HL-60 (cell line): ENCODE measurements around the gene MACIR.

Experiments used
- DNase-seq, 2 experiments: peaks; one replicate each; pipeline ENCODE4 v3.0.0-alpha.2; 2010 to 2020; ENCODE audit warnings: low read depth in 1 of 2, low spot score in 1 of 2
- H3K27ac ChIP-seq: fragments of 250-450 bp; sonication (Bioruptor Pico); replicated peaks from 2 replicates; pipeline ENCODE4 v1.5.1; 2020; ENCODE audit warnings: mild to moderate bottlenecking, moderate library complexity
- H3K27me3 ChIP-seq: fragments of 250-450 bp; sonication (Bioruptor Pico); 2 replicates; pipeline ENCODE4 v1.5.1; 2021; ENCODE audit warnings: mild to moderate bottlenecking, moderate library complexity; ENCODE audit not compliant: insufficient read depth, poor library complexity, severe bottlenecking
- H3K4me3 ChIP-seq: replicated peaks from 2 replicates; pipeline ENCODE4 v1.5.1; 2011; ENCODE audit warnings: mild to moderate bottlenecking, control low read depth, low read length; ENCODE audit not compliant: insufficient read depth
- GABPA ChIP-seq: IDR thresholded peaks from 2 replicates; pipeline ENCODE4 v1.6.1; 2012; ENCODE audit warnings: low read depth
- POLR2AphosphoS5 ChIP-seq: IDR thresholded peaks from 2 replicates; pipeline ENCODE4 v1.6.1; 2012; ENCODE audit warnings: low read depth
- REST ChIP-seq: IDR thresholded peaks from 2 replicates; pipeline ENCODE4 v1.6.1; 2012; ENCODE audit warnings: low read depth; ENCODE audit not compliant: insufficient replicate concordance
- SPI1 ChIP-seq: IDR thresholded peaks from 2 replicates; pipeline ENCODE4 v1.6.1; 2012; ENCODE audit warnings: low read depth, mild to moderate bottlenecking, borderline replicate concordance
- TF ChIP-seq, protein P1 (sequence below): IDR thresholded peaks from one replicate; pipeline ENCODE4 v1.5.1; 2011; ENCODE audit warnings: low read length, control low read depth, inconsistent platforms; ENCODE audit not compliant: insufficient read depth

Gene MACIR

GRCh38 chr5:103293719-103294118 lies 35.2 kb downstream of the MACIR start:
- Histone ChIP-seq H3K27me3 (no peaks in the 10 kb centered on the region), H3K4me3 (no peak overlapping the region), H3K27ac (no peak overlapping the region)
- TF ChIP-seq POLR2AphosphoS5 = no peak
- DNase-seq = no peak

DNA sequence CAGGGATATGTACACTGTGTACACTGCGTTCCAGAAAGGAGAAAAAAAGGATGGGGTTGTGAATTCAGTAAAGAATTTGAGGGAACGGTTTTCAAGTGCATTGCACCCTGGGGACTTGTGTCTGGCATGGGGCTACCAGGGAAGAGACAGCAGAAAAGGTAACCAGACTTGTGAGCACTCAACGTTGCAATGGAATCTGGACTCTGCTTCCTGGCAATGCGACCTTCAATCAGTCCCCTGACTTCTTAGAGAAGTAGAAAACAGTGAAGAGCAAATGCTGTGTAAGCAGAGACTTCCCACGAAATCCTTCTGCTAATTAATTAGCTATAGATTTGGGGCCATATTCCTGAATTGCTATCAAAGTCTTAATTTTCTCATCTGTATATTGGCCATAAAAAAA lies 36.3 kb downstream of the MACIR start:
- no peak for DNase-seq
- Histone ChIP-seq H3K27me3 (no peaks in the 10 kb centered on the region), H3K4me3 (no peak overlapping the region), H3K27ac (no peak overlapping the region)
- no peak for TF ChIP-seq SPI1
- TF ChIP-seq REST = no peak

DNA sequence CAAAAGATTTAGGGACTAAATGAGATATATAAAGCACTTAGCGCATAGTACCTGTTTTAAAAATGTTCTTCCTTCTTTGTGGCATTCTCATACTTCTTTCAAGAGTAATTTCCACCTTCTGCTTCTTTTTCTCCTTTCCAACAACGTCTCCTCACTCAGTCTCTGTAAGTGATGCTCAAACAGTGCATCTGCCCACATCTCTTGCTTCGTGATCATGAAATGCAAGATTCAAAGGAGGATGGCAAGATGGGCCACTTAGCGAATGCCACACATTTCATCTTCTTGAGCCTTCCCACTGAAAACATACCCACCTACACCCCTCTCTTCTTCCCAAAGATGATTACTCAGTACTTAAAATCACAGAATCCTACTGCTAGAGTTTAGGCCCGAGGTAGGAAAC lies 36.9 kb downstream of the MACIR start:
- no peak overlapping the region for H3K27ac ChIP-seq
- no peaks in the 10 kb centered on the region for H3K27me3 ChIP-seq
- H3K4me3 ChIP-seq = no peak overlapping the region
- TF ChIP-seq GABPA = no peak
- TF ChIP-seq, protein P1, sequence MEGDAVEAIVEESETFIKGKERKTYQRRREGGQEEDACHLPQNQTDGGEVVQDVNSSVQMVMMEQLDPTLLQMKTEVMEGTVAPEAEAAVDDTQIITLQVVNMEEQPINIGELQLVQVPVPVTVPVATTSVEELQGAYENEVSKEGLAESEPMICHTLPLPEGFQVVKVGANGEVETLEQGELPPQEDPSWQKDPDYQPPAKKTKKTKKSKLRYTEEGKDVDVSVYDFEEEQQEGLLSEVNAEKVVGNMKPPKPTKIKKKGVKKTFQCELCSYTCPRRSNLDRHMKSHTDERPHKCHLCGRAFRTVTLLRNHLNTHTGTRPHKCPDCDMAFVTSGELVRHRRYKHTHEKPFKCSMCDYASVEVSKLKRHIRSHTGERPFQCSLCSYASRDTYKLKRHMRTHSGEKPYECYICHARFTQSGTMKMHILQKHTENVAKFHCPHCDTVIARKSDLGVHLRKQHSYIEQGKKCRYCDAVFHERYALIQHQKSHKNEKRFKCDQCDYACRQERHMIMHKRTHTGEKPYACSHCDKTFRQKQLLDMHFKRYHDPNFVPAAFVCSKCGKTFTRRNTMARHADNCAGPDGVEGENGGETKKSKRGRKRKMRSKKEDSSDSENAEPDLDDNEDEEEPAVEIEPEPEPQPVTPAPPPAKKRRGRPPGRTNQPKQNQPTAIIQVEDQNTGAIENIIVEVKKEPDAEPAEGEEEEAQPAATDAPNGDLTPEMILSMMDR = no peak
- TF ChIP-seq SPI1 = no peak
- no peak for TF ChIP-seq POLR2AphosphoS5
- TF ChIP-seq REST = no peak
- no peak for DNase-seq

GRCh38 chr5:103295871-103296270 lies 37.3 kb downstream of the MACIR start:
- Histone ChIP-seq H3K27me3 (no peaks in the 10 kb centered on the region), H3K27ac (no peak overlapping the region), H3K4me3 (no peak overlapping the region)
- TF ChIP-seq SPI1 (no peak), REST (no peak), POLR2AphosphoS5 (no peak), GABPA (no peak)
- TF ChIP-seq, protein P1 = no peak
- no peak for DNase-seq
